ENCODE data around the gene ROR2.

The ROR2 gene

GRCh38 chr9:91837981-91838731, 111.9 kb downstream of the ROR2 start:
- no peak overlapping the region for H3K4me3 ChIP-seq (ENCODE audit: low read depth, low read length)
- TF ChIP-seq, protein P1, sequence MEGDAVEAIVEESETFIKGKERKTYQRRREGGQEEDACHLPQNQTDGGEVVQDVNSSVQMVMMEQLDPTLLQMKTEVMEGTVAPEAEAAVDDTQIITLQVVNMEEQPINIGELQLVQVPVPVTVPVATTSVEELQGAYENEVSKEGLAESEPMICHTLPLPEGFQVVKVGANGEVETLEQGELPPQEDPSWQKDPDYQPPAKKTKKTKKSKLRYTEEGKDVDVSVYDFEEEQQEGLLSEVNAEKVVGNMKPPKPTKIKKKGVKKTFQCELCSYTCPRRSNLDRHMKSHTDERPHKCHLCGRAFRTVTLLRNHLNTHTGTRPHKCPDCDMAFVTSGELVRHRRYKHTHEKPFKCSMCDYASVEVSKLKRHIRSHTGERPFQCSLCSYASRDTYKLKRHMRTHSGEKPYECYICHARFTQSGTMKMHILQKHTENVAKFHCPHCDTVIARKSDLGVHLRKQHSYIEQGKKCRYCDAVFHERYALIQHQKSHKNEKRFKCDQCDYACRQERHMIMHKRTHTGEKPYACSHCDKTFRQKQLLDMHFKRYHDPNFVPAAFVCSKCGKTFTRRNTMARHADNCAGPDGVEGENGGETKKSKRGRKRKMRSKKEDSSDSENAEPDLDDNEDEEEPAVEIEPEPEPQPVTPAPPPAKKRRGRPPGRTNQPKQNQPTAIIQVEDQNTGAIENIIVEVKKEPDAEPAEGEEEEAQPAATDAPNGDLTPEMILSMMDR (IDR thresholded peaks at IDR 0.05; ENCODE audit: borderline replicate concordance, insufficient read depth, low read depth, low read length): no peak

GRCh38 chr9:91836515-91836914, 113.5 kb downstream of the ROR2 start:
- TF ChIP-seq, protein P1 (IDR thresholded peaks at IDR 0.05; ENCODE audit: borderline replicate concordance, insufficient read depth, low read depth, low read length): no peak

DNA sequence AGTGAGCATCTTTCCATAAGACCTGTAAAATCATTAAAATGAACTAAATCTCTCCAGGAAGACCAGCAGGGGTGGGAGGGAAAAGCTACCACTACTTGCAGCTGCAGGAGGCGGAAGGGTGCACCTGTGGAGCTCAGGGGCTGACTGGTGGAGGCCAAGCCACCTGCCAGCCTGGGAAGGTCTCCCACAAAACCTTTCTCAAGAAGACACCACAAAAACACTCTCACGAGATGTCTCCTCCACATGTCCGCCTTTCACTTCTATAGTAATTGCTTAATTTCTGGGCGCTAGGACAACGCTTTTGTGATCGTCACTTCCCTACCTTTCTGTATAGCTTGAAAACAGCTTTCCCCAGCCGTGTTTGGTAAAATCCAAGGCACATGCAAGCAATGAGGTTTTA, 114.4 kb downstream of the ROR2 start:
- TF ChIP-seq, protein P1 (IDR thresholded peaks at IDR 0.05; ENCODE audit: borderline replicate concordance, insufficient read depth, low read depth, low read length): no peak
- H3K4me3 ChIP-seq (ENCODE audit: low read depth, low read length): no peak overlapping the region

More at GRCh38 chr9:91836515-91836914, 113.5 kb downstream of the ROR2 start:
- no peak overlapping the region for H3K4me3 ChIP-seq (ENCODE audit: low read depth, low read length)

- no peak overlapping the region for H3K4me3 ChIP-seq (ENCODE audit: low read depth, low read length)
- TF ChIP-seq, protein P1 (IDR thresholded peaks at IDR 0.05; ENCODE audit: borderline replicate concordance, insufficient read depth, low read depth, low read length): no peak
These were observed 114.8 kb downstream of the ROR2 start for GRCh38 chr9:91835216-91835615.

GRCh38 chr9:91834740-91835139, 115.3 kb downstream of the ROR2 start:
- H3K4me3 ChIP-seq (ENCODE audit: low read depth, low read length): no peak overlapping the region
- TF ChIP-seq, protein P1 (IDR thresholded peaks at IDR 0.05; ENCODE audit: borderline replicate concordance, insufficient read depth, low read depth, low read length): no peak

DNA sequence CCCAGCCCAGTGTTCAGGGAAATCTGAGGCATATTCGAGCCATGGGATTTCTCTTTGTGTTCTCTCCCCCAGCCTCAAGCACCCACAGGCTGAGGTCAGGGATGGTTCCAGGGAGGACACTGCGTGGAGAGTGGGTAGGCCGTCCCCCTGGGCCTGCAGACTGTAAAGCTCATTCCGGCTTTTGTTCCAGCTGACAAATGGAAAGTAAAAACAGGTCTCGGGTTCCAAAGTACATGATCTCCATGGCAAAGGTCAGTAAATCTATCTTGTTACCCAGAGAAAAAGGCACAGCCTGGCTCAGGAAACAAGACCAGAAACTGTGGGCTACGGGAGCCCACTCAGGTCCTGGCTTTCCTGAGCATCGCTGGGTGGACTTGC, 116.2 kb downstream of the ROR2 start:
- H3K4me3 ChIP-seq (ENCODE audit: low read depth, low read length): no peak overlapping the region
- TF ChIP-seq, protein P1 (IDR thresholded peaks at IDR 0.05; ENCODE audit: borderline replicate concordance, insufficient read depth, low read depth, low read length): no peak

All from GM12875 (cell line).